HepG2 (cell line): ENCODE results near the gene PTGR1. TPM values are rescaled to one million over a fixed set of nuclear protein-coding genes. Genes with fewer than 3 reads are reported as not detected.

Experiments used
- ATAC-seq: fragments of 200-7000 bp; cut with Tn5 transposase; 3 replicates; pipeline ENCODE4 v1.9.1; 2020; ENCODE audit warnings: mild to moderate bottlenecking, moderate library complexity
- BruUV-seq: library from RNA; stranded (reverse); fragments of 400-500 nt; replicated peaks from 2 replicates; lab custom pipeline; 2021; lab: Mats Ljungman, UMichigan
- CTCF ChIA-PET: fragments of 300-600 bp; formaldehyde crosslinking; extraction: SDS; loops from one replicate; lab custom pipeline; 2021; ENCODE audit warnings: low total read pairs, inconsistent platforms, low intra/inter-chr PET ratio; lab: Yijun Ruan, JAX
- POLR2A ChIA-PET: fragments of 350-600 bp; sonication (Branson Sonifier 250); formaldehyde crosslinking; loops from one replicate; lab custom pipeline; 2020; ENCODE audit warnings: antibody characterized with exemption, inconsistent platforms; lab: Yijun Ruan, JAX
- DNase-seq: peaks from one replicate; pipeline ENCODE4 v3.0.0-alpha.2; 2015; ENCODE audit warnings: low spot score
- FAIRE-seq: peaks from 3 replicates; lab custom pipeline; 2011; peaks lifted over from hg19 to GRCh38; lab: Jason Lieb, UNC
- H2AFZ ChIP-seq: one replicate; pipeline ENCODE4 v1.6.1; 2011; ENCODE audit warnings: low read length, inconsistent platforms
- H3K27ac ChIP-seq: fragments of 300-600 bp; 3 replicates; pipeline ENCODE4 v1.8.0; 2011; ENCODE audit warnings: mixed run types, mild to moderate bottlenecking, mixed read lengths, low read length, inconsistent platforms; ENCODE audit not compliant: insufficient read depth; ENCODE audit errors: extremely low read length
- H3K27me3 ChIP-seq, 2 experiments: fragments of 200-600 bp in 1 of 2; 2 replicates in 1 of 2; 3 replicates in 1 of 2; pipeline versions ENCODE4 v1.6.0 to v1.8.0; 2011; ENCODE audit warnings: low read length in 2 of 2, mild to moderate bottlenecking in 2 of 2, moderate library complexity in 2 of 2, inconsistent platforms in 1 of 2; ENCODE audit not compliant: insufficient read depth in 2 of 2, control insufficient read depth in 1 of 2
- H3K36me3 ChIP-seq, 2 experiments: fragments of 200-600 bp in 1 of 2; replicated peaks in 1 of 2; 2 replicates in 1 of 2; 3 replicates in 1 of 2; pipeline versions ENCODE4 v1.5.1 to v1.8.0; 2011; ENCODE audit warnings: low read length in 2 of 2, inconsistent platforms in 1 of 2; ENCODE audit not compliant: insufficient read depth in 2 of 2, control insufficient read depth in 1 of 2
- H3K4me1 ChIP-seq: 2 replicates; pipeline ENCODE4 v1.5.1; 2012; ENCODE audit warnings: low read length, inconsistent platforms; ENCODE audit not compliant: insufficient read depth
- H3K4me2 ChIP-seq: 2 replicates; pipeline ENCODE4 v1.6.0; 2011; ENCODE audit warnings: low read depth, low read length, inconsistent platforms
- H3K4me3 ChIP-seq, 3 experiments: fragments of 200-600 bp in 1 of 3; sonication (generic), shearing (Covaris generic) in 1 of 3; replicated peaks in 1 of 3; 2 replicates each; pipeline ENCODE4 v1.5.1; 2011 to 2016; ENCODE audit warnings: low read length in 3 of 3, inconsistent platforms in 2 of 3, low read depth in 2 of 3, mild to moderate bottlenecking in 2 of 3, control low read depth in 1 of 3, mixed read lengths in 1 of 3; ENCODE audit not compliant: insufficient read depth in 1 of 3
- H3K79me2 ChIP-seq: one replicate; pipeline ENCODE4 v1.6.1; 2011; ENCODE audit warnings: low read length, inconsistent platforms; ENCODE audit not compliant: insufficient read depth
- H3K9ac ChIP-seq: 2 replicates; pipeline ENCODE4 v1.6.0; 2011; ENCODE audit warnings: mild to moderate bottlenecking, low read depth, low read length, inconsistent platforms; ENCODE audit not compliant: insufficient read depth
- H3K9me3 ChIP-seq: 2 replicates; pipeline ENCODE4 v1.5.1; 2012; ENCODE audit warnings: mild to moderate bottlenecking, low read length
- H4K20me1 ChIP-seq: 2 replicates; pipeline ENCODE4 v1.6.0; 2011; ENCODE audit warnings: inconsistent platforms, mild to moderate bottlenecking, low read length, moderate library complexity; ENCODE audit not compliant: insufficient read depth
- CBFB ChIP-seq: sonication (generic); formaldehyde crosslinking; IDR thresholded peaks from 2 replicates; pipeline ENCODE4 v1.4.0; 2020; ENCODE audit warnings: missing genetic modification reagents
- CBX5 ChIP-seq: sonication (generic); formaldehyde crosslinking; IDR thresholded peaks from 2 replicates; pipeline ENCODE4 v1.4.0; 2020; ENCODE audit warnings: missing genetic modification reagents, borderline replicate concordance
- GABPA ChIP-seq, 2 experiments: IDR thresholded peaks; 2 replicates each; pipeline ENCODE4 v1.6.1; 2011 to 2016; ENCODE audit warnings: low read depth in 2 of 2, low read length in 1 of 2, missing biosample characterization in 1 of 2, missing genetic modification characterization in 1 of 2
- KDM2A ChIP-seq: sonication (generic); formaldehyde crosslinking; IDR thresholded peaks from 2 replicates; pipeline ENCODE4 v1.4.0; 2020; ENCODE audit warnings: low read depth, missing genetic modification reagents, borderline replicate concordance
- MBD4 ChIP-seq: IDR thresholded peaks from 2 replicates; pipeline ENCODE4 v1.6.1; 2012; ENCODE audit warnings: low read length, inconsistent platforms, borderline replicate concordance
- RAD21 ChIP-seq: fragments of 450-650 bp; formaldehyde crosslinking; IDR thresholded peaks from 2 replicates; pipeline ENCODE4 v1.5.0; 2020; ENCODE audit warnings: mild to moderate bottlenecking
- SMC3 ChIP-seq: IDR thresholded peaks from 2 replicates; pipeline ENCODE4 v1.6.1; 2011; ENCODE audit warnings: low read length, improper control_type of control experiment
- STAG1 ChIP-seq: sonication (generic); formaldehyde crosslinking; IDR thresholded peaks from 2 replicates; pipeline ENCODE4 v1.4.0; 2020; ENCODE audit warnings: missing genetic modification reagents
- TEAD3 ChIP-seq: optimal IDR thresholded peaks from 2 replicates; pipeline ENCODE3; 2016; ENCODE audit warnings: borderline replicate concordance
- THAP11 ChIP-seq: IDR thresholded peaks from 2 replicates; pipeline ENCODE4 v1.6.1; 2016; ENCODE audit warnings: missing biosample characterization, missing genetic modification reagents
- ZNF431 ChIP-seq: sonication (generic); formaldehyde crosslinking; IDR thresholded peaks from 2 replicates; pipeline ENCODE4 v1.9.0; 2022; ENCODE audit warnings: missing genetic modification reagents, low read depth, mild to moderate bottlenecking, borderline replicate concordance
- ZNF530 ChIP-seq: sonication (generic); formaldehyde crosslinking; IDR thresholded peaks from 2 replicates; pipeline ENCODE4 v1.5.0; 2020; ENCODE audit warnings: low read depth, mild to moderate bottlenecking, missing genetic modification reagents
- ZNF883 ChIP-seq: sonication (generic); formaldehyde crosslinking; IDR thresholded peaks from 2 replicates; pipeline ENCODE4 v1.5.1; 2020; ENCODE audit warnings: mild to moderate bottlenecking, missing genetic modification reagents; ENCODE audit errors: not compliant biosample characterization
- ZSCAN5A ChIP-seq: sonication (generic); formaldehyde crosslinking; IDR thresholded peaks from 2 replicates; pipeline ENCODE4 v1.8.0; 2022; ENCODE audit warnings: mild to moderate bottlenecking, missing genetic modification reagents, borderline replicate concordance
- WGBS: methylation state at CpG from one replicate; pipeline ENCODE4 v1.1.6; 2017; ENCODE audit warnings: low lambda C conversion rate; 5-methylcytosine and 5-hydroxymethylcytosine counted together
- in situ Hi-C: cut with HindIII; loops from 2 replicates; pipeline ENCODE4 v1.10.0; 2017; ENCODE audit warnings: low pct_unique_long_range_greater_than_20kb; ENCODE audit not compliant: extremely low pct_ligation_motif_present
- intact Hi-C: fragments of 100-400 bp; cut with micrococcal nuclease; formaldehyde crosslinking; loops from one replicate; pipeline ENCODE4 v1.10.0; 2022; ENCODE audit not compliant: unreplicated experiment
- polyA plus RNA-seq, 8 experiments: library from polyadenylated mRNA; depleted of rRNA in 3 of 8; stranded (reverse) in 7 of 8; unstranded in 1 of 8; fragments of >200 nt; fragmentation: Illumina TruSeq in 4 of 8; extraction: Trizol in 4 of 8; gene quantifications; 2 replicates each; pipeline versions ENCODE4 v1.2.1 to v1.2.3, GENCODE V29; 2011 to 2016; ENCODE audit warnings: low read depth in 4 of 8, missing spikeins in 1 of 8, mixed read lengths in 1 of 8; ENCODE audit not compliant: insufficient read depth in 1 of 8
- total RNA-seq, 5 experiments: library from RNA; depleted of rRNA; stranded (reverse); fragments of >200 nt; fragmentation: Illumina TruSeq; extraction: Trizol; gene quantifications; 2 replicates each; pipeline ENCODE4 v1.2.3, GENCODE V29; 2016; ENCODE audit warnings: low read depth in 1 of 5
- TF ChIP-seq, protein P1 (sequence below): sonication (generic); formaldehyde crosslinking; IDR thresholded peaks from 2 replicates; pipeline ENCODE4 v1.5.0; 2020; ENCODE audit warnings: mild to moderate bottlenecking, missing genetic modification reagents, moderate library complexity
- TF ChIP-seq, protein P2 (sequence below): sonication (generic); formaldehyde crosslinking; IDR thresholded peaks from 2 replicates; pipeline ENCODE4 v1.4.0; 2020; ENCODE audit warnings: missing genetic modification reagents, mild to moderate bottlenecking, borderline replicate concordance
- TF ChIP-seq, protein P3 (sequence below): sonication (generic); formaldehyde crosslinking; IDR thresholded peaks from 2 replicates; pipeline ENCODE4 v1.8.1; 2022; ENCODE audit warnings: low read depth, mild to moderate bottlenecking, missing genetic modification reagents

Gene PTGR1
- total and polyA plus RNA-seq, 2 of the 13 experiments (the other 11 are each of a cell fraction or from before 2014, with no cell fraction given), result 6.0 to 15.8 TPM

DNA sequence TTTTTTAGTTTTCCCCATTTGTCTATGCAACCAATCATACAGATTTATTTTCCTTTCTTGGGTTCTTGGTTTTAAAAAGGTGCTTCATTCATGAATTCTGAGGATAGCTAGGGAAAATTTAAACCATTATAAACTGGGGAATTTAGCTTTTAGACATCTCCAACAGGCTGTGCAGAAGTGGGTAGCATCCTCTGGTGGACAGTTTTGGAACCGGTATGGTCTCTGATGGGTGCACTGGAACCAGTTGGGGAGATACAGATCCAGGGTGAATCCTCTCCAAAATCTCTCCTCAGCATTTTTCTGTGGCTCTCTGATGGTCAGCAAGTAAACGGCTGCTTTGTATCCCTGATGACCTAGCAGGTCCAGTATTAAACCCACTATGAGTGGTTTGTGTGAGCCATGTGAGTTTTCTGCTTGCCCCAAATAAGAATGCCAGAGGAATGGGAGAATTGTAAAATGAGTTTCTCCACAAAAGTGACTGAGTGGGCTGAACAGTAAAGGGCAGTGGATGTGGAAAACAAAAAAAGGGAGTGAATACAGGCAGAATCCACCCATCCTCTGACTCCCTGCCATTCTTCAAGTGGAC is 22.5 kb upstream of the PTGR1 start:
- no peak overlapping the region for H3K27ac ChIP-seq
- ChIA-PET CTCF (interaction anchor here (2.1 kb wide), 1 partner anchor 24 kb away, joined by 27 read pairs; no protein-coding TSS in a partner anchor), POLR2A (interaction anchor here (0.7 to 1.7 kb wide), 4 partner anchors 9 to 56 kb away, joined by 3 to 7 read pairs (median 4); partner anchors contain the start of gene DNAJC25)
- in situ Hi-C loops, result no loop called here
- DNase-seq (peak; percentile 47), ATAC-seq (peak; percentile 91), FAIRE-seq (no peak)
- H3K79me2 ChIP-seq, result no peaks in the 10 kb centered on the region
- H3K27me3 ChIP-seq, result no peaks in the 10 kb centered on the region
- H3K36me3 ChIP-seq, result no peaks in the 10 kb centered on the region
- no TSS peak for BruUV-seq
- no peak overlapping the region for H3K9ac ChIP-seq
- no peak overlapping the region for H2AFZ ChIP-seq
- intact Hi-C loops, result no loop called here
- peaks cover 5% of the 10 kb centered on the region for H3K4me1 ChIP-seq
- no peak overlapping the region for H3K4me2 ChIP-seq
- no peaks in the 10 kb centered on the region for H4K20me1 ChIP-seq
- 5% methylated on average over 2 of the region's 2 CpGs for WGBS
- H3K4me3 ChIP-seq, result no peak overlapping the region
- H3K9me3 ChIP-seq, result no peaks in the 10 kb centered on the region
- TF ChIP-seq TEAD3 (peak; percentile 28), ZSCAN5A (CRISPR knock-in tag) (no peak), ZNF431 (CRISPR knock-in tag) (no peak), CBFB (CRISPR knock-in tag) (no peak), STAG1 (peak; percentile 77), ZNF883 (no peak), MBD4 (no peak), THAP11 (CRISPR knock-in tag) (no peak), KDM2A (CRISPR knock-in tag) (no peak), SMC3 (peak; percentile 83), GABPA (IDR thresholded peaks at IDR 0.05; ENCODE audit: low read depth, low read length) (no peak), GABPA (CRISPR knock-in tag; IDR thresholded peaks at IDR 0.05; ENCODE audit: low read depth) (no peak), CBX5 (no peak), RAD21 (peak; percentile 74), ZNF530 (no peak)
- TF ChIP-seq, protein P1, sequence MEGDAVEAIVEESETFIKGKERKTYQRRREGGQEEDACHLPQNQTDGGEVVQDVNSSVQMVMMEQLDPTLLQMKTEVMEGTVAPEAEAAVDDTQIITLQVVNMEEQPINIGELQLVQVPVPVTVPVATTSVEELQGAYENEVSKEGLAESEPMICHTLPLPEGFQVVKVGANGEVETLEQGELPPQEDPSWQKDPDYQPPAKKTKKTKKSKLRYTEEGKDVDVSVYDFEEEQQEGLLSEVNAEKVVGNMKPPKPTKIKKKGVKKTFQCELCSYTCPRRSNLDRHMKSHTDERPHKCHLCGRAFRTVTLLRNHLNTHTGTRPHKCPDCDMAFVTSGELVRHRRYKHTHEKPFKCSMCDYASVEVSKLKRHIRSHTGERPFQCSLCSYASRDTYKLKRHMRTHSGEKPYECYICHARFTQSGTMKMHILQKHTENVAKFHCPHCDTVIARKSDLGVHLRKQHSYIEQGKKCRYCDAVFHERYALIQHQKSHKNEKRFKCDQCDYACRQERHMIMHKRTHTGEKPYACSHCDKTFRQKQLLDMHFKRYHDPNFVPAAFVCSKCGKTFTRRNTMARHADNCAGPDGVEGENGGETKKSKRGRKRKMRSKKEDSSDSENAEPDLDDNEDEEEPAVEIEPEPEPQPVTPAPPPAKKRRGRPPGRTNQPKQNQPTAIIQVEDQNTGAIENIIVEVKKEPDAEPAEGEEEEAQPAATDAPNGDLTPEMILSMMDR (CRISPR knock-in tag), result peak; percentile 69
- TF ChIP-seq, protein P2, sequence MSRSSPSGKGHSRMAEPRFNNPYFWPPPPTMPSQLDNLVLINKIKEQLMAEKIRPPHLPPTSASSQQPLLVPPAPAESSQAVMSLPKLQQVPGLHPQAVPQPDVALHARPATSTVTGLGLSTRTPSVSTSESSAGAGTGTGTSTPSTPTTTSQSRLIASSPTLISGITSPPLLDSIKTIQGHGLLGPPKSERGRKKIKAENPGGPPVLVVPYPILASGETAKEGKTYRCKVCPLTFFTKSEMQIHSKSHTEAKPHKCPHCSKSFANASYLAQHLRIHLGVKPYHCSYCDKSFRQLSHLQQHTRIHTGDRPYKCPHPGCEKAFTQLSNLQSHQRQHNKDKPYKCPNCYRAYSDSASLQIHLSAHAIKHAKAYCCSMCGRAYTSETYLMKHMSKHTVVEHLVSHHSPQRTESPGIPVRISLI (CRISPR knock-in tag), result 0 out of 2 replicates have a peak, but pooled peaks have one; percentile 19
- TF ChIP-seq, protein P3, sequence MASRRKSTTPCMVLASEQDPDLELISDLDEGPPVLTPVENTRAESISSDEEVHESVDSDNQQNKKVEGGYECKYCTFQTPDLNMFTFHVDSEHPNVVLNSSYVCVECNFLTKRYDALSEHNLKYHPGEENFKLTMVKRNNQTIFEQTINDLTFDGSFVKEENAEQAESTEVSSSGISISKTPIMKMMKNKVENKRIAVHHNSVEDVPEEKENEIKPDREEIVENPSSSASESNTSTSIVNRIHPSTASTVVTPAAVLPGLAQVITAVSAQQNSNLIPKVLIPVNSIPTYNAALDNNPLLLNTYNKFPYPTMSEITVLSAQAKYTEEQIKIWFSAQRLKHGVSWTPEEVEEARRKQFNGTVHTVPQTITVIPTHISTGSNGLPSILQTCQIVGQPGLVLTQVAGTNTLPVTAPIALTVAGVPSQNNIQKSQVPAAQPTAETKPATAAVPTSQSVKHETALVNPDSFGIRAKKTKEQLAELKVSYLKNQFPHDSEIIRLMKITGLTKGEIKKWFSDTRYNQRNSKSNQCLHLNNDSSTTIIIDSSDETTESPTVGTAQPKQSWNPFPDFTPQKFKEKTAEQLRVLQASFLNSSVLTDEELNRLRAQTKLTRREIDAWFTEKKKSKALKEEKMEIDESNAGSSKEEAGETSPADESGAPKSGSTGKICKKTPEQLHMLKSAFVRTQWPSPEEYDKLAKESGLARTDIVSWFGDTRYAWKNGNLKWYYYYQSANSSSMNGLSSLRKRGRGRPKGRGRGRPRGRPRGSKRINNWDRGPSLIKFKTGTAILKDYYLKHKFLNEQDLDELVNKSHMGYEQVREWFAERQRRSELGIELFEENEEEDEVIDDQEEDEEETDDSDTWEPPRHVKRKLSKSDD (CRISPR knock-in tag), result no peak
